Keratinocyte (primary cell): ENCODE measurements around the gene CTNNA2.

Source experiments
- EZH2 ChIP-seq: IDR thresholded peaks from one replicate; pipeline ENCODE4 v1.6.1; 2012; ENCODE audit warnings: inconsistent platforms, mild to moderate bottlenecking, low read length, moderate library complexity
- TF ChIP-seq, protein P1 (sequence below), 3 experiments: IDR thresholded peaks in 1 of 3; conservative IDR thresholded peaks in 1 of 3; optimal IDR thresholded peaks in 1 of 3; 2 replicates in 2 of 3; 3 replicates in 1 of 3; pipeline versions ENCODE3 to v1.5.1; 2011; ENCODE audit warnings: low read length in 3 of 3, mild to moderate bottlenecking in 3 of 3, moderate library complexity in 2 of 3, control low read depth in 1 of 3, inconsistent platforms in 1 of 3; ENCODE audit not compliant: insufficient read depth in 2 of 3; ENCODE audit errors: extremely low read depth in 1 of 3

DNA sequence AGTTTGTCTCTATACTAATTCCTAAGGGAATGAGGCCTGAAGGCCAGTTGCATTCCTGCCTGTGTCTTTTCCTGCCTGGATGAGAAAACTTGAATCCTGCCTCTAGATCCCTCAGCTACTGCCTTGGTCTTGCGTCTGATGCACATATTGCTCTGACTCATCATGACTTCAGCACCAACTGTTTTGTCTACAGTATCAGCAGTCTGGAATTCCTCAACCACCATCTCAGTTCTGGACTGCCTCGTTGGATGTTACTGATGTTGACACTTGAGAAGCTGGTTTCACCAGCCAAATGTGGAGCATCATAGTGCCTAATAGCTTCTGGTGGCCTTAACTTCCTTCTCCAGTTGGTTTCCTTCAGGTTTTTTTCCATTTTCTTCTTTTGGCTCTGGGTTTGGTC, 211.0 kb downstream of the CTNNA2 start:
- TF ChIP-seq, protein P1, sequence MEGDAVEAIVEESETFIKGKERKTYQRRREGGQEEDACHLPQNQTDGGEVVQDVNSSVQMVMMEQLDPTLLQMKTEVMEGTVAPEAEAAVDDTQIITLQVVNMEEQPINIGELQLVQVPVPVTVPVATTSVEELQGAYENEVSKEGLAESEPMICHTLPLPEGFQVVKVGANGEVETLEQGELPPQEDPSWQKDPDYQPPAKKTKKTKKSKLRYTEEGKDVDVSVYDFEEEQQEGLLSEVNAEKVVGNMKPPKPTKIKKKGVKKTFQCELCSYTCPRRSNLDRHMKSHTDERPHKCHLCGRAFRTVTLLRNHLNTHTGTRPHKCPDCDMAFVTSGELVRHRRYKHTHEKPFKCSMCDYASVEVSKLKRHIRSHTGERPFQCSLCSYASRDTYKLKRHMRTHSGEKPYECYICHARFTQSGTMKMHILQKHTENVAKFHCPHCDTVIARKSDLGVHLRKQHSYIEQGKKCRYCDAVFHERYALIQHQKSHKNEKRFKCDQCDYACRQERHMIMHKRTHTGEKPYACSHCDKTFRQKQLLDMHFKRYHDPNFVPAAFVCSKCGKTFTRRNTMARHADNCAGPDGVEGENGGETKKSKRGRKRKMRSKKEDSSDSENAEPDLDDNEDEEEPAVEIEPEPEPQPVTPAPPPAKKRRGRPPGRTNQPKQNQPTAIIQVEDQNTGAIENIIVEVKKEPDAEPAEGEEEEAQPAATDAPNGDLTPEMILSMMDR (optimal IDR thresholded peaks at IDR 0.05 in 1 of 3, IDR thresholded peaks at IDR 0.05 in 1 of 3, conservative IDR thresholded peaks at IDR 0.05 in 1 of 3; ENCODE audit: extremely low read depth in 1 of 3, insufficient read depth in 2 of 3, low read length in 3 of 3): no peak
- no peak for TF ChIP-seq EZH2
